Left lung (tissue), 10 donors: ENCODE results near the gene FKBP11. TPM values are rescaled to one million over a fixed set of nuclear protein-coding genes. Genes with fewer than 3 reads are reported as not detected.
"Not testable (repeated sequence)": the region's sequence is repeated elsewhere in the genome, so short reads cannot be mapped to it uniquely, and the experiment has no call there.

Source experiments
- ATAC-seq: fragments of 200-7000 bp; cut with Tn5 transposase; one replicate; pipeline ENCODE4 v1.9.1; 2020; ENCODE audit warnings: moderate library complexity
- DNase-seq, 4 donors: peaks; one replicate each; pipeline ENCODE4 v3.0.0-alpha.2; 2013 to 2020
- H3K27ac ChIP-seq, 2 donors: fragments of 200-600 bp; sonication (generic) in 1 of 2; one replicate each; pipeline versions ENCODE4 v1.5.0 to v1.8.0; 2020 to 2021
- H3K27me3 ChIP-seq, 2 donors: fragments of 200-600 bp; sonication (generic) in 1 of 2; one replicate each; pipeline versions ENCODE4 v1.5.0 to v1.8.0; 2020 to 2021
- H3K36me3 ChIP-seq, 2 donors: fragments of 200-600 bp; sonication (generic) in 1 of 2; one replicate each; pipeline versions ENCODE4 v1.5.0 to v1.8.0; 2020 to 2021
- H3K4me1 ChIP-seq, 2 donors: fragments of 200-600 bp; one replicate each; pipeline ENCODE4 v1.8.0; 2021
- H3K4me3 ChIP-seq, 2 donors: fragments of 200-600 bp; sonication (generic) in 1 of 2; one replicate each; pipeline versions ENCODE4 v1.5.0 to v1.8.0; 2020 to 2021; ENCODE audit warnings: mild to moderate bottlenecking in 1 of 2
- H3K9me3 ChIP-seq, 2 donors: fragments of 200-600 bp; sonication (generic) in 1 of 2; one replicate each; pipeline versions ENCODE4 v1.5.0 to v1.8.0; 2020 to 2021
- intact Hi-C, 2 donors: fragments of 100-400 bp; cut with DNase I; formaldehyde crosslinking; loops; one replicate each; pipeline versions ENCODE4 v1.11.2 to v1.14.2; 2022
- polyA plus RNA-seq, 6 donors: library from polyadenylated mRNA; unstranded; fragments of 120-200 nt; gene quantifications; one replicate each; pipeline ENCODE4 v1.2.1, GENCODE V29; 2013; ENCODE audit not compliant: insufficient read length in 6 of 6
- total RNA-seq, 2 donors: library from RNA; stranded (reverse); fragmentation: NEBNext Ultra II Directional; extraction: Animal tissue kit (Norgen Biotek cat#: 25700); gene quantifications; one replicate each; pipeline ENCODE4 v1.2.1, GENCODE V29; 2021
- TF ChIP-seq, protein P1 (sequence below), 2 donors: fragments of 200-600 bp; sonication (generic) in 1 of 2; IDR thresholded peaks; one replicate each; pipeline versions ENCODE4 v1.5.0 to v1.8.0; 2021; ENCODE audit warnings: antibody characterized with exemption in 2 of 2
- donor health status: DM: no; HTN: yes; CAD: no.
- donor health status: DM: no; HTN: no; CAD: no.

FKBP11 gene
- total and polyA plus RNA-seq, 8 donors: 17.2 to 87.4 (median 24.7) TPM

DNA sequence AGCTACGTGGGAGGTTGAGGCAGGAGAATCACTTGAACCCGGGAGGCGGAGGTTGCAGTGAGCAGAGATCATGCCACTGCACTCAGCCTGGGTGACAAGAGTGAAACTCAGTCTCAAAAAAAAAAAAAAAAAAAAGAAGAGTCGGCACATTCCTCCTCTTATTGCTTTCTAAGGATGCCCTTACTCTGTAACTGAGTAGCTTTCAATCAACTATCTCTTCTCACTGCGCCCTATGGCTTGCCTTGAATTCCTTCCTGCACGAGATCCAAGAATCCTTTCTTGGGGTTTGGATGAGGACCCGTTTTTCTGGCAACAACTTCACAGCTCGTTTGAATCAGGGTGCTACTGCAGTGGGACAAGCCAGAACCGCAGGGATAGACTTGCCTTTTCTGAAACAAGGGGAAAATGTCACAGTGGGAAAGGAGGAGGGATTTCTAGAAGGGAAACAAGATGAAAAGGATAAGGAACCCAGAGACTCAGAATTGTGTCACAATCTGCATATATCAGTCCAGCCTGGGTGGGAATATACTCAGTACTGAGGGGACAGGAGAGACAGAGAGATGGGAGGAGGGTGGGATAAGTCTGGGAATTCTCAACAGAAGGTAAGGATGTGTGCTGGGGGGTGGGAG lies 43.5 kb downstream of the FKBP11 start:
- intact Hi-C loops: no loop called here
- Histone ChIP-seq H3K4me1 (peaks cover 18 to 27% of the 10 kb centered on the region in 2 donors), H3K36me3 (no peaks in the 10 kb centered on the region), H3K27ac (peak overlapping the region; percentile 60 to 78), H3K27me3 (peaks cover 0 to 14% of the 10 kb centered on the region in 2 donors), H3K4me3 (peak overlapping the region in 1 of 2 donors; percentile 17), H3K9me3 (no peaks in the 10 kb centered on the region)
- DNase-seq (no peak), ATAC-seq (no peak)
- TF ChIP-seq, protein P1, sequence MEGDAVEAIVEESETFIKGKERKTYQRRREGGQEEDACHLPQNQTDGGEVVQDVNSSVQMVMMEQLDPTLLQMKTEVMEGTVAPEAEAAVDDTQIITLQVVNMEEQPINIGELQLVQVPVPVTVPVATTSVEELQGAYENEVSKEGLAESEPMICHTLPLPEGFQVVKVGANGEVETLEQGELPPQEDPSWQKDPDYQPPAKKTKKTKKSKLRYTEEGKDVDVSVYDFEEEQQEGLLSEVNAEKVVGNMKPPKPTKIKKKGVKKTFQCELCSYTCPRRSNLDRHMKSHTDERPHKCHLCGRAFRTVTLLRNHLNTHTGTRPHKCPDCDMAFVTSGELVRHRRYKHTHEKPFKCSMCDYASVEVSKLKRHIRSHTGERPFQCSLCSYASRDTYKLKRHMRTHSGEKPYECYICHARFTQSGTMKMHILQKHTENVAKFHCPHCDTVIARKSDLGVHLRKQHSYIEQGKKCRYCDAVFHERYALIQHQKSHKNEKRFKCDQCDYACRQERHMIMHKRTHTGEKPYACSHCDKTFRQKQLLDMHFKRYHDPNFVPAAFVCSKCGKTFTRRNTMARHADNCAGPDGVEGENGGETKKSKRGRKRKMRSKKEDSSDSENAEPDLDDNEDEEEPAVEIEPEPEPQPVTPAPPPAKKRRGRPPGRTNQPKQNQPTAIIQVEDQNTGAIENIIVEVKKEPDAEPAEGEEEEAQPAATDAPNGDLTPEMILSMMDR (IDR thresholded peaks at IDR 0.05): no peak

DNA sequence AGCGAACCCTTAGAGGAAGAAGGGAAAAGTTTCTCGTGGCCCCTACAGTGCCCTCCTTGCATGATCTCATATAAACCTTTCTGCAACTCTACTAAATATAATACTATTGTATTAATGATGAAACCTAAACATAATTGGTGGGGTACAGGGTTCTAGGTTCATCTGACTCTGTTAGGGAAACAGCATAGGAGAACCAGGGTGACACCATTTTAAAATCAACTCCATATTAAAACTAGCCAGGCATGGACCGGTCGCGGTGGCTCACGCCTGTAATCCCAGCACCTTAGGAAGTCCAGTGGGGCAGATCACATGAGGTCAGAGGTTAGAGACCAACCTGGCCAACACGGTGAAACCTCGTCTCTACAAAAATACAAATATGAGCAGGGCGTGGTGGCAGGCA lies 44.6 kb downstream of the FKBP11 start:
- peaks cover 18 to 27% of the 10 kb centered on the region in 2 donors for H3K4me1 ChIP-seq

DNA sequence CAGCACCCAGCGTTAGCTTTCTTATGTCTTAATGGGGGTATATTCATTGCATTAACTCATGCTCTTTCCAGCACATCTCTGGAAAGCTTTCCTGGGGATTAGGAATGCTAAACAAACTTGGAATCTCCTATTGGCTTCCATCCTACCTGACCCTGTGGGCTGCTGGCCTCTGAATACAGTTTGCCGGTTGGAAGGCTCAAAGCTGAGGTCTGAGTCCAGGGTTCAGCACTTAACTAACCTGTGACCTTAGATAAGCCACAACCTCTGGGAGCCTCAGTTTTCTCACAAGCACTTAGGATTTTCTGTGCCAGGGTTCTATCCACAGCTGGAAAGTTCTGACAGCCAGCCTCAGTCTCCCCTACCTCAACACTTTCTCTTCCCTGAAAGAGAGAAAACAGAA lies 46.7 kb downstream of the FKBP11 start:
- Histone ChIP-seq H3K9me3 (no peaks in the 10 kb centered on the region), H3K4me3 (no peak overlapping the region), H3K4me1 (peaks cover 18 to 23% of the 10 kb centered on the region in 2 donors), H3K36me3 (no peaks in the 10 kb centered on the region), H3K27ac (no peak overlapping the region), H3K27me3 (peaks cover 0 to 14% of the 10 kb centered on the region in 2 donors)
- TF ChIP-seq, protein P1 (IDR thresholded peaks at IDR 0.05): no peak
- ATAC-seq (no peak), DNase-seq (no peak)
- intact Hi-C loops: no loop called here

More for the DNA sequence above, 44.6 kb downstream of the FKBP11 start:
- Histone ChIP-seq H3K36me3 (no peaks in the 10 kb centered on the region), H3K27me3 (peaks cover 0 to 14% of the 10 kb centered on the region in 2 donors), H3K4me3 (no peak overlapping the region), H3K27ac (no peak overlapping the region), H3K9me3 (no peaks in the 10 kb centered on the region)
- no peak for ATAC-seq
- intact Hi-C loops: no loop called here
- DNase-seq: no peak
- TF ChIP-seq, protein P1 (IDR thresholded peaks at IDR 0.05): no peak

DNA sequence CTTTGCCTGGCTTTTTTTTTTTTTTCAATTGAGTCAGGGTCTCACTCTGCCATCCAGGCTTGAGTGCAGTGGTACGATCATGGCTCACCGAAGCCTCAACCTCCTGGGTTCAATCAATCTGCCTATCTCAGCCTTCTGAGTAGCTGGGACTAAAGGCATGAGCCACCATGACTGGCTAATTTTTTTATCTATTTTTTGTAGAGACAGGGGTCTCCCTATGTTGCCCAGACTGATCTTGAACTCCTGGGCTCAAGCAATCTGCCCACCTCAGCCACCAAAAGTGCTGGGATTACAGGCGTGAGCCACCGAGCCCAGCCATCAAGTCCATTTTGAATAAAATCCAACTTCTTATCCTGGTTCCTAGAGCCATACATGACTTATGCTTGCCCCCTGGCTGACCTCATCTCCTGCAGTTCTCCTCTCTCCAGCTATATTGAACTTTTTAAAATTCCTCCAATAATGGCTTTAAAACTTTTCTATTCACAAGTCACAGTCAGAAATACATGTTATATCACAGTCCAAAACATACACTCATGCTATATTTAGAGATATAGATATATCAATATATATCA lies 49.3 kb downstream of the FKBP11 start:
- ATAC-seq (no peak), DNase-seq (no peak)
- Histone ChIP-seq H3K27ac (no peak overlapping the region), H3K4me1 (no peaks in the 10 kb centered on the region), H3K36me3 (no peaks in the 10 kb centered on the region), H3K27me3 (peaks cover 0 to 3% of the 10 kb centered on the region in 2 donors), H3K9me3 (no peaks in the 10 kb centered on the region), H3K4me3 (no peak overlapping the region)
- intact Hi-C loops: no loop called here
- TF ChIP-seq, protein P1 (IDR thresholded peaks at IDR 0.05): no peak

DNA sequence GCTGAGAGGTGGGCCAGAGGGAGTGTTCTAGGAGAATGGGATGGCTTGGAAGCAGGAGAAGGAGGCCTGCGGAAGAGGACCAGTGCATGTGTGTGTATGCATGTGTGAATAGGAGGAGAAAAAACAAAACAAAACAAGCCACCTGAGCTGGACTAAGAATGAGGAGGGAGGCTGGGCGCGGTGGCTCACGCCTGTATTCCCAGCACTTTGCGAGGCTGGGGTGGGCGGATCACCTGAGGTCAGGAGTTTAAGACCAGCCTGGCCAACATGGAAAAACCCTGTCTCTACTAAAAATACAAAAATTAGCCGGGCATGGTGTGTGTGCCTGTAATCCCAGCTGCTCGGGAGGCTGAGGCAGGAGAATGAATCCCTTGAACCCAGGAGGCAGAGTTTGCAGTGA lies 51.8 kb downstream of the FKBP11 start:
- H3K4me1 ChIP-seq, H3K36me3 ChIP-seq, intact Hi-C loops, H3K27me3 ChIP-seq, DNase-seq, ATAC-seq, H3K9me3 ChIP-seq, H3K4me3 ChIP-seq, H3K27ac ChIP-seq: not testable (repeated sequence)
